ENCODE measurements around the gene CAPZA1. TPM values are rescaled to one million over a fixed set of nuclear protein-coding genes. Genes with fewer than 3 reads are reported as not detected.

The CAPZA1 gene
- total RNA-seq (155 and 201 TPM in 2 replicates), polyA plus RNA-seq (262 and 341 TPM in 2 replicates), polyA minus RNA-seq (ENCODE audit: low replicate concordance) (14.5 and 30.6 TPM in 2 replicates)
- polyA plus RNA-seq (2012) = 137 and 155 TPM in 2 replicates

DNA sequence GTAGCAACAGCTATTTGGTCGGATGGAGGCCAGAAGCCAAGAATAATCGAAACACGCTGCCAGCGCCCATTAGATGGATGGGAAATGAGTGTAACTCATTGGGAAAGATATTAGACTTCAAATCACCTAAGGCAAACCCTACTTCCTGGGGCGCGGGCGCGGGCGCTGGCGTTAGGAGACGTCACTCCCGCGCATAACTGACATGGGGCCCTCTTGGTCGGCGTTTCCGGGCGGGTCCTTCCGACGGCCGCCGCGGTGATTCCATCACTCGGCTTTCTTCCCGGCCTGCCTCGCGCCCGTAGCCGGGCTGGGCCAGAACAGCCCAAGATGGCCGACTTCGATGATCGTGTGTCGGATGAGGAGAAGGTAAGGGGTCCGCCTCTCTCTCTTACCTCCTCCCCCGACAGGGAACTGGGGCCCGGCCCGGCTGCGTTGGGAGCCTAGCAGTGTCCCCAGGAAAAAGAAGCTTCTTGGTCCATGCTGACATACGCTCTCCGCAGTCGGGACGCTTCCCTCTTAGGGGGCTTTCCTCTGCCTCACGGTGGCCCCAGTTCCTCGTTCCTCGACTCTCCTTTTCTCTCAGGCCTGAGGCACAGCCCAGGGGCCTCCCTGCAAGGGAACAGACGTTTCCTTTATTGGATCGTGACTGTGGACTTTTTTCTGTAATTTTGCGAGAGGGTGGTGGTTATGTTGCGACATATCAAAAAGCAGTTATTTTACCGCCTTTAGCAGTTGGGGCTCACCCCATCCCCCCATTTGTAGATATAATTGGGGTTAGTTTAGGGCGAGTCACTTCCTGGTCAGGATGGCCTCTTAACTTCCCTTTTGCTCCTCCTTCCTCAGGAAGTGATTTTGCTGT, at the start of gene CAPZA1:
Gene CAPZA1, plus strand, starts transcription at position 315 of the 859 bp plus-strand sequence. Its CDS starts 13 bp downstream, at position 328.
- Histone ChIP-seq H3K4me2 (ENCODE audit: extremely low read depth, insufficient read depth, low read length) (peak within 1 kb of the TSS; percentile 96), H4K20me1 (ENCODE audit: control insufficient read depth, extremely low read depth, insufficient read depth, low read length) (peaks cover 2% of the 10 kb centered on the region), H3K9ac (ENCODE audit: insufficient read depth, low read length) (peak within 1 kb of the TSS; percentile 96), H3K36me3 (ENCODE audit: control insufficient read depth, insufficient read depth, low read length) (no peaks in the 10 kb centered on the region), H3K9me3 (ENCODE audit: control insufficient read depth, insufficient read depth, low read depth, low read length) (no peaks in the 10 kb centered on the region), H3K79me2 (ENCODE audit: control insufficient read depth, insufficient read depth, low read length) (peaks cover 73% of the 10 kb centered on the region), H3K4me1 (ENCODE audit: control insufficient read depth, extremely low read depth, insufficient read depth, low read length) (peaks cover 3% of the 10 kb centered on the region), H3K27ac (ENCODE audit: insufficient read depth, low read length) (peak within 1 kb of the TSS; percentile 99), H3K27me3 (ENCODE audit: control insufficient read depth, insufficient read depth, low read length) (no peaks in the 10 kb centered on the region), H3K4me3 (replicated peaks in 1 of 4; ENCODE audit: control extremely low read depth in 1 of 4, insufficient read depth in 1 of 4, low read depth in 3 of 4, low read length in 4 of 4) (peak within 1 kb of the TSS; percentile 79 to 97 (median 91)), H2AFZ (ENCODE audit: low read length) (peak within 1 kb of the TSS; percentile 79)
- no peak for TF ChIP-seq EZH2 (IDR thresholded peaks at IDR 0.05; ENCODE audit: low read length, missing control alignments)
- TF ChIP-seq, protein P1, sequence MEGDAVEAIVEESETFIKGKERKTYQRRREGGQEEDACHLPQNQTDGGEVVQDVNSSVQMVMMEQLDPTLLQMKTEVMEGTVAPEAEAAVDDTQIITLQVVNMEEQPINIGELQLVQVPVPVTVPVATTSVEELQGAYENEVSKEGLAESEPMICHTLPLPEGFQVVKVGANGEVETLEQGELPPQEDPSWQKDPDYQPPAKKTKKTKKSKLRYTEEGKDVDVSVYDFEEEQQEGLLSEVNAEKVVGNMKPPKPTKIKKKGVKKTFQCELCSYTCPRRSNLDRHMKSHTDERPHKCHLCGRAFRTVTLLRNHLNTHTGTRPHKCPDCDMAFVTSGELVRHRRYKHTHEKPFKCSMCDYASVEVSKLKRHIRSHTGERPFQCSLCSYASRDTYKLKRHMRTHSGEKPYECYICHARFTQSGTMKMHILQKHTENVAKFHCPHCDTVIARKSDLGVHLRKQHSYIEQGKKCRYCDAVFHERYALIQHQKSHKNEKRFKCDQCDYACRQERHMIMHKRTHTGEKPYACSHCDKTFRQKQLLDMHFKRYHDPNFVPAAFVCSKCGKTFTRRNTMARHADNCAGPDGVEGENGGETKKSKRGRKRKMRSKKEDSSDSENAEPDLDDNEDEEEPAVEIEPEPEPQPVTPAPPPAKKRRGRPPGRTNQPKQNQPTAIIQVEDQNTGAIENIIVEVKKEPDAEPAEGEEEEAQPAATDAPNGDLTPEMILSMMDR (conservative IDR thresholded peaks at IDR 0.05 in 1 of 2, IDR thresholded peaks at IDR 0.05 in 1 of 2; ENCODE audit: low read depth in 1 of 2, low read length in 2 of 2) = no peak
- peak; percentile 92 to 93 for DNase-seq (ENCODE audit: low read depth in 2 of 2)

DNA sequence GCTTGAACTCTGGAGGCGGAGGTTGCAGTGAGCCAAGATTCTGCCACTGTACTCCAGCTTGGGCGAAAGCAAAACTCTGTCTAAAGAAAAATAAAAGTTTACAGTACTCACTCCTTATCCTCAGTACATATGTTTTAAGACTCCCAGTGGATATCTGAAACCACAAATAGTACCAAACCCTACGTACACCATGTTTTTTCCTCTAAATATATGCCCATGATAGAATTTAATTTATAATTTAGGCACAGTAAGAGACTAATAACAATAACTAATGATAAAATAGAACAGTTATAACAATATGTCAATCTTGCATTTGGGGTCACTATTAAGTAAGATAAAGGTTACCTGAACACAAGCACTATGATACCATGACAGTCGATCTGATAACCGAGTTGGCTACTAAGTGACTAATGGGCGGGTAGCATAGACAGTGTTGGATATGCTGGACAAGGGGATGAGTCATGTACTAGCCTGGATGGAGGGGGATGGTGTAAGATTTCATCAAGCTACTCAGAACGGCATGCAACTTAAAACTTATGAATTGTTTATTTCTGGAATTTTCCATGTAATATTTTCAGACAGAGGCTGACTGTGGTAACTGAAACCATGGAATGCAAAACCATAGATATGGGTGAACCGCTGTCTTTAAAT, 44.4 kb upstream of the CAPZA1 start:
- no peak overlapping the region for H3K4me3 ChIP-seq (replicated peaks in 1 of 4; ENCODE audit: control extremely low read depth in 1 of 4, insufficient read depth in 1 of 4, low read depth in 3 of 4, low read length in 4 of 4)
- H3K9ac ChIP-seq (ENCODE audit: insufficient read depth, low read length) = no peak overlapping the region
- H3K4me2 ChIP-seq (ENCODE audit: extremely low read depth, insufficient read depth, low read length) = no peak overlapping the region
- TF ChIP-seq, protein P1 (conservative IDR thresholded peaks at IDR 0.05 in 1 of 2, IDR thresholded peaks at IDR 0.05 in 1 of 2; ENCODE audit: low read depth in 1 of 2, low read length in 2 of 2) = no peak
- TF ChIP-seq EZH2 (IDR thresholded peaks at IDR 0.05; ENCODE audit: low read length, missing control alignments) = no peak
- H3K79me2 ChIP-seq (ENCODE audit: control insufficient read depth, insufficient read depth, low read length) = no peaks in the 10 kb centered on the region
- no peaks in the 10 kb centered on the region for H3K27me3 ChIP-seq (ENCODE audit: control insufficient read depth, insufficient read depth, low read length)
- H3K27ac ChIP-seq (ENCODE audit: insufficient read depth, low read length) = no peak overlapping the region
- H3K36me3 ChIP-seq (ENCODE audit: control insufficient read depth, insufficient read depth, low read length) = peaks cover 1% of the 10 kb centered on the region
- H2AFZ ChIP-seq (ENCODE audit: low read length) = no peak overlapping the region
- DNase-seq (ENCODE audit: low read depth in 2 of 2) = peak; percentile 95 to 97
- H3K9me3 ChIP-seq (ENCODE audit: control insufficient read depth, insufficient read depth, low read depth, low read length) = no peaks in the 10 kb centered on the region
- no peaks in the 10 kb centered on the region for H4K20me1 ChIP-seq (ENCODE audit: control insufficient read depth, extremely low read depth, insufficient read depth, low read length)
- no peaks in the 10 kb centered on the region for H3K4me1 ChIP-seq (ENCODE audit: control insufficient read depth, extremely low read depth, insufficient read depth, low read length)

DNA sequence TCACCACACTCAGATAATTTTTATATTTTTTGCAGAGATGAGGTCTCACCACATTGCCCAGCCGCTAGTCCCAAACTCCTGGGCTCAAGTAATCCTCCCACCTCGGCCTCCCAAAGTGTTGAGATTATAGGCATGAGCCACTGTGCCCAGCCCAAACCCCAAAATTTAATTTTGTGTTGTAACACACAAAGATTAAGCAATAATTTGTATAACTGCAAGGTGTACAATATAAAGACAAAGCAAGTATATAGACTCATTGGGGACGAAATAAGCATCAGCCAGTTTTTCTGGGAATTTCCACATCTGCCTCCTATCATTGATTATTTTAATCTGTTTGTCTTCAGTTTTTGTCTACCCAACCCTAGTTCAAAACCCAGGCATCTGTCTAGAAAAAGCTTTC, 43.4 kb upstream of the CAPZA1 start:
- Histone ChIP-seq H3K27me3 (ENCODE audit: control insufficient read depth, insufficient read depth, low read length) (no peaks in the 10 kb centered on the region), H3K4me1 (ENCODE audit: control insufficient read depth, extremely low read depth, insufficient read depth, low read length) (no peaks in the 10 kb centered on the region), H3K27ac (ENCODE audit: insufficient read depth, low read length) (no peak overlapping the region), H4K20me1 (ENCODE audit: control insufficient read depth, extremely low read depth, insufficient read depth, low read length) (no peaks in the 10 kb centered on the region), H3K9me3 (ENCODE audit: control insufficient read depth, insufficient read depth, low read depth, low read length) (no peaks in the 10 kb centered on the region), H3K9ac (ENCODE audit: insufficient read depth, low read length) (no peak overlapping the region), H2AFZ (ENCODE audit: low read length) (no peak overlapping the region), H3K79me2 (ENCODE audit: control insufficient read depth, insufficient read depth, low read length) (no peaks in the 10 kb centered on the region), H3K4me2 (ENCODE audit: extremely low read depth, insufficient read depth, low read length) (no peak overlapping the region), H3K36me3 (ENCODE audit: control insufficient read depth, insufficient read depth, low read length) (peaks cover 1% of the 10 kb centered on the region), H3K4me3 (replicated peaks in 1 of 4; ENCODE audit: control extremely low read depth in 1 of 4, insufficient read depth in 1 of 4, low read depth in 3 of 4, low read length in 4 of 4) (no peak overlapping the region)
- DNase-seq (ENCODE audit: low read depth in 2 of 2) = no peak
- no peak for TF ChIP-seq EZH2 (IDR thresholded peaks at IDR 0.05; ENCODE audit: low read length, missing control alignments)
